NCI-H2196 (cell line): Measurements from ENCODE around the gene HOMER2.
"Not testable (repeated sequence)": the region's sequence is repeated elsewhere in the genome, so short reads cannot be mapped to it uniquely, and the experiment has no call there.

ENCODE experiments used
- DNase-seq: peaks from one replicate; lab custom pipeline; 2025; ENCODE audit not compliant: unreplicated experiment; lab: John Stamatoyannopoulos, UW

Gene HOMER2

DNA sequence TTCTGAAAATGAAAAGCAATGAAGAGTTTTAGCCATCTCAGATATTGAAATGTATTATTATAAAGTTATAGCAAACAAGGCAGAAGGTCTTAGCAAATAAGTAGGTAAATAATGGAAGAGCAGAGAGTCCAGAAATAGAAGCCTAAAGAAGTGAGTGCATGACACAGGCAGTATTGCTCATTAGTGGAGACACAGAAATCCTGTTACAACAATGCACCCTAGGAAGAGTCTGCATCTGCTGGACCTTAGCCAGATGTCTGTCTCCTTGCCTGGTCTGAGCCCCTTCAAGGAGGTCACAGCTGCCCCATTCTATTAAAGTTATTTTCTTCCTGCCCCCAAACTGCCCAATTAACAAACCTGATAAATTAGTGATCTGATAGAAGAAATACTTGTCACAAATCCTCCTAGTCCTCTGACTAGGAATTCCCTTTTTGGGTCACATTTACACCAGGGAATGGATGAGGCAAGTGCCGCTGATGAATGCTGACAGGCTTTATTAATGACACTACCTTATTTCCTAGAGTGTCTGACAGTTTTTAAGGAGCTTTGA is 51.9 kb downstream of the HOMER2 start:
- no peak for DNase-seq

DNA sequence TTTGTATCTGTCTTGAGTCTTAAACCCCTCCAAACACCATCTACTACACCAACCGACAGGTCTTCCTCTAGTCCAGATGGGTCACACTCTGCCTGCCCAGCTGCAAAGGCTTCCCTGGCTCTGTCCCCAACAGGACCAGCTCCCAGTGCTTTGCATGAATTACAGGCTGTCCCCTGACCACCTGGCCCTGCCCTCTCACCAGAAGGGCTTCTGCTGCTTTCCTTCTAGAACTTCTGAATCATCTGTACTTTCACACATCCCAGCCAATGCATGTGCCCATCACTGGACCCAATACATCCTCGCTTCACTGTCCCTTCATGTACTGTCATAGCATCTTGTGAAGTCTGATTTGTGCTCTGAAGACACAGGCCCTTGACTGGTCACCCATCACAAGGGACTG is 53.6 kb downstream of the HOMER2 start:
- DNase-seq, result no peak

DNA sequence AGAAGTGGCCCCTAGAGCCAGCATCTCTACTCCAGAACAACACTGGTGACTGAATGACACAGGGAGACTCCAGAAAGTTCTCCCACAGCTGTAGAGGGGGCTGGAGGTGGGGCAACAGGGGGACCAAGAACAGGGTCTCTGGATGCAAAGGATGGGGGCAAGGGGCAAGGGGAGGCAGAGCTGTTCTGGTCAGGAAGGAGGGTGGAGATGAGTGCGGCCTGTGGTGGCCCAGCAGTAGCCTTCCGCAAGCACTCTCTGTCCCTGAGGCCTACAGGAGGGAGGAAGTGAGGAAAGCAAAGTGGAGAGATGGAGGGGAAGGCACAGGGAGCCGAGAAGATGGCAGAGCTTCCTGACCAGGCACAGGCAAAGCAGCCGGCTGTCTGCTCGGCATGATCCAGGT is 56.5 kb downstream of the HOMER2 start:
- DNase-seq, result no peak

DNA sequence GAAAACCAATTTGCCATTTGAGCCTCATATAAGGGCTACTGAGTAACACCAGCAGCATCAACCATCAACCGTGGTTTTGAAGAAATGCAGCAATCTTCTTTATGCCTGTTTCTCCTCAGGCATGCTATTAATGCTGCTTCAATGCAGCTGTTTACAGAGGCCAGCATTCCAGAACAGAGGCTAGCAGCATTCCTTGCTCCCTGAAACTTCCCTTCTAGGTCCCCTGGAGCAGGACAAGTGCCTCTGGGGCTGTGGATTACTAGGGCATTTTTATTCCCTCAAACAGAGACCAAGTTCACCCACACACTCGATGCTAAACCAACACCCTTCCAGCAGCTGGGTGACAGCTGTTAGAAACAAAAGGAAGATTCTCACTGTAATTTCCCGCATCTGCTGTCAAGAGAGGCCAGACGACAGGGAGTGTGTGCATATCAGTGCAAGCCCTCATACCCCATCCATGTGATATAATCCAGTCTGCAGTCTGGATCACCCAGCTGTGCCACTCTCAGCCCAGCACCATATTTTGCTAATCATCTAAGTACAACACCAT is 57.5 kb downstream of the HOMER2 start:
- DNase-seq, result no peak

DNA sequence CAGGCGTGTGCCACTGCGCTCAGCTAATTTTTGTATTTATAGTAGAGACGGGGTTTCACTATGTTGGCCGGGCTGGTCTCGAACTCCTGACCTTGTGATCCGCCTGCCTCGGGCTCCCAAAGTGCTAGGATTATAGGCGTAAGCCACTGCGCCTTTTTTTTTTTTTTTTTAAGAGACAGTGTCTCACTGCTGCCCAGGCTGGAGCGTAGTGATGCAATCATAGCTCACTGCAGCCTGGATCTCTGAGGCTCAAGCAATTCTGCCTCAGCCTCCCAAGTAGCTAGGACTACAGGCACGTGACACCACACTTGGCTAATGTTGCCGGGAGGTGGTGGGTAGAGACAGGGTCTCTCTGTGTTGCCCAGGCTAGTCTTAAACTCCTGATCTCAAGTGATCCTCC is 59.0 kb downstream of the HOMER2 start:
- DNase-seq, result not testable (repeated sequence)

DNA sequence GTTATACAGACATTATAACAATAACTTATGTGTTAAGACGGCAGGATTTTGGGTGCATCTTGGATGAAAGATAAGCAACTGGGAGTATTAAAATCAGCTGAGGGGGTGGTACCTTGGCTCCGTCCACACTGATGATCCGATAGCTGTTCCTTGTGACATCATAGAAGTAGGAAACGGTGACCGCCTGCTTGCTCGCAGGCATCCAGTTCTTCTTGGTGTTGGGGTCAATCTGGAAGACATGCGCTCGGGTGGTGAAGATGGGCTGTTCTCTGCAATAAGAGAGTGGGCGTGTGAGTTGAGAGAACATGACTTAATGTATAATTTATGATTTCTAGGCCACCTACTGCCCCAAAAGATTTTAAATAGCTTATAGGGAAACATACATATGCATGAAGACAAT is 59.9 kb downstream of the HOMER2 start:
- no peak for DNase-seq

DNA sequence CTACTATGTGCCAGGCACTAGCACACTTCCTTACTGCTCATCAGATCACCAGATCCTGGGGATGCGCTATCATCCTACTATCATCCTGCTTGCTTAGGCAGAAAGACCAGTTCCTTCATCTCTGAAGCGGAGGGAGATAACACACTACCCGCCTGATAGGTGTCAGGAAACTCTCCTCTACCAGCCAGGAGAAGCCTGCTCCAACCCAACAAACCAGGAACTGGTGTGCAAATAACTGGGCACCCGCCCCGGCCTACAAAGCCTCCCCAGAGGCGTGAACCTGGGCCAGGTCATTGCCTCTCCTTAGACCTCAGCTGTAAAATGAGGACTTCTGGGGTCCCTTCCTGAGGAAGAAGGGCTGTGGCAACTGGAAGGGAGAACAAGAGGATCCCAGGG is 61.5 kb downstream of the HOMER2 start:
- no peak for DNase-seq

DNA sequence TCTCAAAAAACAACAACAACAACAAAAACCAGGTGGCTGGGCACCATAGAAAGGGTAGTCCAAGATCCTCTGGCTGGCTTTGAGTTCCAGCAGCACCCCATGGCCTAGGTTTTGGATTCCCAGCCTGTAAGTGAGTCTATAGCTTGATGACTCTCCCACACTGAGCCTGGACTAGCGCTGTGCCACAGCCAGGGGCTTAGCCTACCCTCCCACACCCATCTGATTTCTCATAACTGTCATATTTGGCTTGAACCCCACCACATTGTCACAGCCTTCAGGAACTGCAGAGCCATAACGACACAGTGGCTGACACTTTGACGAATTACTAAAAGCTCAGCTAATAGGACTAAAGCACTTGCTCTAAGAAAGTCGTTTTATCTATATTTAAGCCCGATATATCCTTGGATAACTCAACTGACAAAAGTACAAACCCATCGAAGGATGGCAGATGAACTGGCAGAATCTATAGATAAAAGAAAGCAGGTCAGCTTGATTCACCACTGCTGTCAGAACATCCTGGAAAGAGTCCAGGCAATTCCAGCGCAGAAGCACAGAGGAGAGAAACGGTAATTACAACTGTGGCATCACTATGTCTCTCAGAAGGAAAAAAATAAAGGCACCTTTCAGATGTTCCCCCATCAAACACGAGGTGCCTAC is 62.1 kb downstream of the HOMER2 start:
- no peak for DNase-seq

DNA sequence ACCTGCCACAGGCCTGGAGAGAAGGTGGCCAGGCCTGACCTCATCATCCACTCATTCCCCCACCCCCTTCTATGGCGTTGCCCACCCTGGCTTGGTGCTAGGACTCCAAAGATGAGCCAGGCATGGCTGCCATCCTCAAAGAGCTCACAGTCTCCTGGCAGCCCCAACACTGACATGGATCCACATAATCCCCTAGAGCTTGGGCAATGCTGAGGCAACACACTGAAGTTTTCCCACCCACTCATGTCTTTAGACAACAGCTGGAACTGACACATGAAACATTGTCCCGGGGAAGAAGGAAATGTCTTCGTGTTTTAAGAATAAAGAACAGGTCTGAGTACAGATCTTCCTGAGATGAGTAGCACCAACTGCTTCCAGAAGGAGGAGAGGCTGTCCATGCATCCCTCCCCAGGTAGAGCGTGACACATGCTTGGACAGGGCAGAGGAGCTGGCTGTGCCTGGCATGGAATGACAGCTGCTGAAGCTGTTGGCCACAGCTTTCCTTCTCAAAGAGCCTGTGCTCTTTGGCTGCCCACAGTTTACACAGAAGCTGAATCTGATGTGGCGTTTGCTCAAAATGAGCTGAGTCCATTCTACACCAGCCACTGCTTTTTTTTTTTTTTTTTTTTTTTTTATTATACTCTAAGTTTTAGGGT is 70.1 kb downstream of the HOMER2 start:
- DNase-seq, result no peak

DNA sequence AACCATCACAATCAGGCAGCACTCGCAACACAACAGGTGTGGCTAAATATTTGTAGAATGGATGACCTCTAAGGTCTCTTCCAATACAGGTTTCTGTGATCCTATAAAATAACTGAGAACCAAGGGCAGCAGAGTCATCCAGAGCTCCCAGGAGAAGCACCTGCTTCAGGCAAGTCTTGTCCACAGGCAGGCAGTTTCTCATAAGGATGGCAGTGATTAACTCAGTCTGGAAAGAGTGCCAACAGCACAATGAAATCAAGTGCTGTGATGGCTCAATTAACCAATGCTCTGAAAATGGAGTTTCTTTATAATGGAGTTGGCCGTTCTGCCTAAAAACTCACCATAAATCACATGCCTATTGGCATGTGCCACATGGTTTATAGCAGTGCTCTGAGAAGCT is 70.8 kb downstream of the HOMER2 start:
- no peak for DNase-seq

DNA sequence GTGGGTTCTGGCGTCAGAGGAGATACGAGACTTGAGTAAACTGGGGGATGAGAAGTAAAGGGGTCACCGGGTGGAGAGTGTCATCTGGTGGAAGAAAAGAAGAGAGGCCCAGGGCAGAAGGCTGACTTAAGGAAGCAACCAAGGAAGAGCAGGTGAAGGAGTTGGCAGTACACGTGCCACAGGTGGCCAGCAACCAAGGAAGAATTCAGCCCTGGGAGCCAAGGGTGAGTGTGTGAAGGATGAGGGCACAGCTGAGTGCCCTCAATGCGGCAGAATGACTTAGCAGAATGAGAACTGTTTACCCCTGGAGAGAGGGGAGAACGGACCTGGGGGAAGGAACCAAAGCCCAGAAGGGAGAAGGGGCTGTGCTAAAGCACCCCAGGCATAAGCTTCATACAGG is 71.8 kb downstream of the HOMER2 start:
- DNase-seq, result no peak

DNA sequence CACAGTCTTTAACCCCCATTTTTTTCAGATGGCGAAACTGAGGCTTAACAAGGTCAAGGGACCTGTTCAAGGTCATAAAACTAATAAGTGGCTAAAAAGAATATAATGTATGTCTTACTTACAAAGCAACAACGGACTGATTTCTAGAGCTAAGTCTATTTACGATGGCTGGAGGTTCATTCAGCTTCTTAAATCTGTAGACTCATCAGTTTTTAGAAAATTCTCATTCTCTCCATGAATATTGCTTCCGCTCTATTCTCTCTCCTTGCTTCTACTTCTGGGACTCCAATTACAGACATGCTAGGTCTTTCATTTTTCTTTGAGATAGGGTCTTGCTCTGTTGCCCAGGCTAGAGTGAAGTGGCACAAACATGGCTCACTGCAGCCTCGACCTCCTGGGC is 74.2 kb downstream of the HOMER2 start:
- DNase-seq, result no peak

DNA sequence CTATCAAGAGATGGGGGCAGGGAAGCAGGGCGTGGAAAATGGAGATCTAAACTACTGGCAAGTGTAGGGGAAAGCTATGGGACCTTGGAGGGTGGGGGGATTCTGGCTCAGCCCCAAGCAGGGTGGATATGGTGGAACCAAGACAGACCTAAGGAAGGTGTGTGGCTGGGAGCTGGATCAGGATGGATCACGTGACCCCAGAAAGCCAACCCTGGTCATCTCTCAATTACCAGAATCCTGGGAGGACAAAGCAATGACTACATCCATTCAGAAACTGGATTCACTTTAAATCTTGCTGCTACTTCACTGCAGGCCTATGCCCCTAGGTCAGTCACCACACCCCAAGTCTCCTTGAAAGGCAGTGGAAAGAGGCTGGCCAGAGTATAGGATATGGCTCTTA is 74.7 kb downstream of the HOMER2 start:
- DNase-seq, result no peak

DNA sequence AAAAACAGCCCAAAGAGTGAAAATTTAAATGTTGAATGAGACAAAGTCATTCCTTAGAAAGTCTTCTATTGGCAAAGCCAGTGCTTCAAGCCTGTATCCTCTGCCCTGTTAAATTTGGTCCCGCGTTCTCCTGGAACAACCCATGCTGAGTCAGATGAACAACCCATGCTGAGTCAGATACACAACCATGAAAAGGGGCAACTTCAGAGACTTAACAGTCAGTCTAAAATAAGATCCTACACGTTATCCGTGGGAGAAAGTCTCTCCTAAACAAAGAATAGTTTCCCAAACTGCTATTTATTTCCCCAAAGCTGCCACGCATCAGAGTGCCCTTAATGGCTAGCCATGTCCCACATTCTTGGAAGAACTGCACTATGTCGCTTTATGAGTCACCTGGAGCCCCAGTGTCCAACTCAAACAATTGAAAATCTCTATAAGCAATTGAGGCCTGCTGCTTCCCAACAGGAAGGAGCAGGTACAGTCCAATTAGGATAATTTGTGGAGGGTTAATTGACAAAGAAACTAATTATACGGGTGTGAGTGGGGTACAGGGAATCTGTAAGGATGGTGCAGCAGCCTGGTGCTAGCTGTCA is 77.0 kb downstream of the HOMER2 start:
- DNase-seq, result no peak

DNA sequence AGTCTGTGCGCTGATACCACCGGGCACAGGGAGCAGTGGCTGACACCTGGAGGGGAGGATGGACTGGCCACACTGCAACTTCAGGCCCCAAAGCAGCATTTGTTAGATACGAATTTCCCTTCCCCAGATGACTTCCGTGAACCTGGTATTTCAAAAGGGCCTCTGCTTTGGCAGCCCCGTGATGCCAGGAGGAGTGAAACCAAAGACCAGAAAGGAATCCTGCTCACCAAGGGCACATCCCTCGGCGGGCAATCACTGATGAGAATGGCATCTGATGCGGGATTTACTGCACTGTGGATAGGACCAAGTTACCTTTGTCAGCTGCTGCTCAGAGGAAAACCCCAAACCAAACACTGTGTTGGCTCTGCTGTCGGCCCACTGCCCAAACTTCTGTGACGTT is 77.6 kb downstream of the HOMER2 start:
- no peak for DNase-seq

DNA sequence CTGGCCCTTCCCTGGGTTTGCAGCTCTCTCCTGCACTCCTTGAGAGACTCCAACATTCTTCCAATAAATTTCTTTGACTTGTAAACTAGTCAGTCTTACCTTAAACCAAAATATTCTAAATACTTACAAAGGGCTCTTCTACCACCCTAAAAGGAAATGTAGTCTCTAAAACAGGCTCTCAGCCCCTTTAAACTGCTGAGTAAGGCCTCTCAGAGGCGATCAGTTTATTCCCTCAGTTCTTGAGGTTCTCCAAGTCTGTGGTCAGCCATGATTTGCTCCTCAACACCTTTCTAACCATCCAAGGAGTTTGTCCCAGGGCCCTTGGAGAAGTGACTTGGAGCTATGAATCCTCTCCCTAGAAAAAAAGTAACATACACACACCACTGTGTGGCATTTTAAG is 78.3 kb downstream of the HOMER2 start:
- DNase-seq, result no peak

DNA sequence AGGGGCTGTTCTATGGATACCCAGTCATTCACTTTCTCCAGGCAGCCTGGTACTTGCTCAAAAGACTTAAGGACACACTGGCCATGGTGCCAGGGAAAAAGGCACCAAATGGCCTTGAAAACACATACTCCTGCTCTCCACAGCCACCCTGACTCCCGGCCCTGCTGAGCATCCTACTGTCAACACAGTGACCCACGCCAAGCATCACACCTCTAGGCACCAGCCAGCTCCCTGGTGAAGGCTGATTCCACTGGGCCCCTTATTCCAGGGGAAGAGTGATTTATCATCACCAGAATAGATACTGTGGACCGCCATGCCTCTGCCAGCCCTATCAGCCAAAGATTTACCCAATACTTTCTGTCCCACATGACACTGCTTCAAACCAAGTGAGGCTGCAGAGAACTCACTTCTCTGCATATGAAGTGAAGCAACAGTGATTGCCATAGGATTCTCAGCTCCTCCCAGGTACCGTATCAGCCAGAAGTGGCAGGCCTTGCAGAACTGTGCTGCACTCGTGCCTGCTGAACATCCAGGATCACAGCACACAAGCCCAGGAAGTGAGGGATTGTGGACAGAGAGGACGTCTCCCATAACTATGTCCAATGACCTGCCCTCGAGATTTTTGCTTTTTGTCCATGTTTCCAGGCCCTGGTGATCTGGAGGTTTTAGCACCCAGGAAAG is 79.4 kb downstream of the HOMER2 start:
- DNase-seq, result no peak

DNA sequence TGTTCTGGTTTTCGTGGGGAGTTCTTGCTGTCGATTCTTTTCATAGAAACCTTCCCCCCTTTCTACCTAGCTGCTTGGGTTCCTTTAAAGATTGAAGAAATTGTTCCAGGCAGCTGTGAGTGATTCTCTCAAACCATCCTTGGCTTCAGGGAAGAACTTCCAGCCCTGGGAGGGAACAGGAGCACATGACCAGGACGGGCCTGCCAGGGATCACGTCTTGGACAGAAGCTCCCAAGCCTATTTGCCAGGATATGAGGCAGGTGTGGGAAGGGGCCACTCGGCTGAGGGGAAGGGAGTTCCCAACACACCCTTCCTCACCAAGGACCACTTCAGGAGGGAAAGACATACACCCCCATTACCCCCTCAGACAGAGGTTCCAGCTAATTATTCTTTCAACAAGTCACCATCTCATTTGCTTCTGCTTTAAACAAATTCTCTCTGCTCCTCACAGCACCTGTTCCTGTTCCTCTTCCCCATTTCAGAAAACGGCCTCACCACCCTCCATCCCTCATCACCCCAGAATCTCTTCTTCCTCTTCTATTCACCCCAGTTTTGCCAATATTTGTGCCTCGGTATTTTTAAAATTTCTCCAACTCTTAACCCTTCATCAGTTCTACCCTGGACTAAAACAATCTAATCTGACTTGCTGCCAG is 80.6 kb downstream of the HOMER2 start:
- no peak for DNase-seq

DNA sequence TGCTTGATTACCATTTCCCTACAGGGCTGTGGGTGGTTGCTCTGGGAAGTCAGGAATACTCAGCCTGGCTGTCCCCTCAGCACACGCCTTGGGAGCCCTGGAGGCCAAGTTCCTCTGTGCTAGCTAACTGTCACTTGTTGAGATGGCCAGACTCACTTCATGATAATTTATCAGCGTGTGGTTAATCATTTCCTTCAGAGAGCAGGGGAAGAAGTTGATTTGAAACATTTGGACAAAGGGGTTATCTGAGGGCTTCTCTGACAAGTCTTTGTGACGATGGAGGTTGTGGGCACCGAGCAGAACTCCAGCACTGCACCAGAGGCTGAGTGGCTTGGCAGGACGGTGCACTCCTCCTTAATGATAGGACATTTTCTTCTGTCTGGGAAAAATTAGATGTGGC is 81.2 kb downstream of the HOMER2 start:
- no peak for DNase-seq

DNA sequence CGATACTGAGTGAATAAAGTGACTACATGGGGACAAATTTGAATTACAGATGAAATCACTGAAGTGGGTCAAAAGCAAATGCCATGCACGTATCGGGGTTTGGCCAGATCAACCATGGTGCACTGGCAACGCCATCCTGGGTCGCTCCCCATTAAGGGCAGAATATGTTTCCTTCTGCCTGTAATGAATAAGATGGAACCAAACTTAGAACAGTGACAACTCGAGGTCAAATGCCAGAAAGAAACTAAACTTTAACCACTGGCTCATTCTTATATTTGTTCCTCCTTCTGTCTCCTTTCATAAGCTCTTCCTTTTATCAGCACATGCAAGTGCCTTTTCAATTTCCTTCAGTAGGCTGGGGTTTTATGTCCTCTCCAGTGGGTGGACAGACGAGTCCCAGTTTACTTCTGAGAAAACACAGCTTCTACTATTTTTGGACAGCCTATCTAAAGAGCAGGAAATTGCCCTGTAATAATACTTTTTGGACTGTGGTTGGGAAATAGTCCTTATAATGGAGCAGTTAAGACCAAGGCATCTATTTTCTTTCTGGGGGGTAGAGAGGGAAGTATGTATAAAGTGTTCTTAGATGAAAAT is 81.7 kb downstream of the HOMER2 start:
- DNase-seq, result no peak

DNA sequence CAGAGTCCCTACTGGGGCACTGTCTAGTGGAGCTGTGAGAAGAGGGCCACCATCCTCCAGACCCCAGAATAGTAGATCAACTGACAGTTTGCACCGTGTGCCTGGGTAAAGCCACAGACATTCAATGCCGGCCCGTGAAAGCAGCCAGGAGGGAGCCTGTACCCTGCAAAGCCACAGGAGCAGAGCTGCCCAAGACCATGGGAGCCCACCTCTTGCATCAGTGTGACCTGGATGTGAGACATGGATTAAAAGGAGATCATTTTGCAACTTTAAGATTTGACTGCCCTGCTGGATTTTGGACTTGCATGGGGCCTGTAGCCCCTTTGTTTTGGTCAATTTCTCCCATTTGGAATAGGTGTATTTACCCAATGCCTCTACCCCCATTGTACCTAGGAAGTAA is 86.5 kb downstream of the HOMER2 start:
- not testable (repeated sequence) for DNase-seq
